K562 (cell line): ENCODE data around the gene RAD1. TPM values are rescaled to one million over a fixed set of nuclear protein-coding genes. Genes with fewer than 3 reads are reported as not detected.

Experiments
- ARHGAP35 ChIP-seq: fragments of 450-650 bp; IDR thresholded peaks from 2 replicates; pipeline ENCODE4 v1.6.1; 2018; ENCODE audit not compliant: partially characterized antibody
- ASH1L ChIP-seq: fragments of 450-650 bp; IDR thresholded peaks from 2 replicates; pipeline ENCODE4 v1.6.1; 2018; ENCODE audit warnings: borderline replicate concordance, mild to moderate bottlenecking, low read depth; ENCODE audit not compliant: partially characterized antibody
- ATF1 ChIP-seq, 2 experiments: fragments of 450-650 bp in 1 of 2; IDR thresholded peaks; 2 replicates each; pipeline ENCODE4 v1.6.1; 2016; ENCODE audit warnings: missing compliant biosample characterization in 1 of 2, missing genetic modification characterization in 1 of 2
- E2F3 ChIP-seq: fragments of 250-450 bp; sonication (Bioruptor Pico); IDR thresholded peaks from 2 replicates; pipeline ENCODE4 v1.4.0; 2020; ENCODE audit warnings: mild to moderate bottlenecking
- EP300 ChIP-seq: IDR thresholded peaks from 2 replicates; pipeline ENCODE4 v1.6.1; 2012; ENCODE audit warnings: low read length, improper control_type of control experiment
- HBP1 ChIP-seq: fragments of 450-650 bp; formaldehyde crosslinking; IDR thresholded peaks from 2 replicates; pipeline ENCODE4 v1.4.0; 2022; ENCODE audit warnings: missing genetic modification characterization
- HMBOX1 ChIP-seq: sonication (generic); IDR thresholded peaks from 2 replicates; pipeline ENCODE4 v1.6.1; 2016
- LCOR ChIP-seq: sonication (generic); formaldehyde crosslinking; IDR thresholded peaks from 2 replicates; pipeline ENCODE4 v1.8.0; 2022; ENCODE audit warnings: mild to moderate bottlenecking, missing genetic modification reagents
- MBD2 ChIP-seq: sonication (generic); IDR thresholded peaks from 2 replicates; pipeline ENCODE4 v1.6.1; 2016; ENCODE audit warnings: low read depth, borderline replicate concordance
- NFYB ChIP-seq: IDR thresholded peaks from 2 replicates; pipeline ENCODE4 v1.6.1; 2011; ENCODE audit warnings: mild to moderate bottlenecking, moderate library complexity; ENCODE audit not compliant: insufficient read length; ENCODE audit errors: extremely low read depth
- PHB2 ChIP-seq: fragments of 450-650 bp; IDR thresholded peaks from 2 replicates; pipeline ENCODE4 v1.6.1; 2017; ENCODE audit warnings: low read depth
- RB1 ChIP-seq: fragments of 450-650 bp; IDR thresholded peaks from 2 replicates; pipeline ENCODE4 v1.6.1; 2017; ENCODE audit warnings: low read depth, mild to moderate bottlenecking
- SMAD2 ChIP-seq: fragments of 150-350 bp; IDR thresholded peaks from 2 replicates; pipeline ENCODE4 v1.6.1; 2014; ENCODE audit warnings: low read depth, mild to moderate bottlenecking, low read length
- STAG1 ChIP-seq: sonication (generic); formaldehyde crosslinking; IDR thresholded peaks from 2 replicates; pipeline ENCODE4 v1.5.0; 2020; ENCODE audit warnings: missing genetic modification reagents, borderline replicate concordance
- TAF7 ChIP-seq: fragments of 450-650 bp; IDR thresholded peaks from 2 replicates; pipeline ENCODE4 v1.6.1; 2016; ENCODE audit warnings: missing genetic modification characterization, missing compliant biosample characterization
- TEAD2 ChIP-seq: fragments of 450-650 bp; IDR thresholded peaks from 2 replicates; pipeline ENCODE4 v1.6.1; 2016; ENCODE audit warnings: missing genetic modification characterization, control low read depth, missing compliant biosample characterization
- ZFP30 ChIP-seq: fragments of 250-450 bp; sonication (Bioruptor Pico); IDR thresholded peaks from 2 replicates; pipeline ENCODE4 v1.8.0; 2022; ENCODE audit warnings: moderate library complexity, mild to moderate bottlenecking, inconsistent platforms, borderline replicate concordance
- ZNF121 ChIP-seq: sonication (generic); formaldehyde crosslinking; conservative IDR thresholded peaks from 2 replicates; pipeline ENCODE4 v1.8.0; 2022; ENCODE audit warnings: missing genetic modification reagents
- ZNF41 ChIP-seq: fragments of 250-450 bp; sonication (Bioruptor Pico); conservative IDR thresholded peaks from 2 replicates; pipeline ENCODE4 v1.4.0; 2020; ENCODE audit warnings: mild to moderate bottlenecking
- ZNF609 ChIP-seq: sonication (generic); formaldehyde crosslinking; IDR thresholded peaks from 2 replicates; pipeline ENCODE4 v1.8.1; 2023; ENCODE audit warnings: missing genetic modification reagents, mild to moderate bottlenecking, borderline replicate concordance
- polyA plus RNA-seq, 8 experiments: library from polyadenylated mRNA; depleted of rRNA in 4 of 8; stranded (reverse) in 5 of 8; unstranded in 3 of 8; fragments of >200 nt; fragmentation: Nextera tagmentation in 2 of 8; fragmentation: Illumina TruSeq in 1 of 8; extraction: Ambion mirVana in 2 of 8; extraction: Trizol in 1 of 8; gene quantifications; 2 replicates each; pipeline versions ENCODE4 v1.2.1 to v1.2.3, GENCODE V29; 2011 to 2014; ENCODE audit warnings: inconsistent platforms in 1 of 8, missing spikeins in 1 of 8
- total RNA-seq, 7 experiments: library from RNA; depleted of rRNA in 6 of 7; stranded (reverse); fragments of >200 nt in 6 of 7; fragmentation: Illumina TruSeq in 2 of 7; extraction: Trizol in 2 of 7; gene quantifications; 2 replicates each; pipeline versions ENCODE4 v1.2.1 to v1.2.3, GENCODE V29; 2011 to 2021; ENCODE audit warnings: low replicate concordance in 1 of 7

RAD1 gene
- total and polyA plus RNA-seq, 9 of the 15 experiments (the other 6 are each of a cell fraction or from before 2014, with no cell fraction given) = 44.5 to 148 (median 60.8) TPM

- TF ChIP-seq ZNF609 (CRISPR knock-in tag) = no peak
- no peak for TF ChIP-seq ZNF41 (CRISPR knock-in tag)
- no peak for TF ChIP-seq ASH1L
- no peak for TF ChIP-seq TEAD2 (tag)
- no peak for TF ChIP-seq ATF1 (CRISPR knock-in tag; IDR thresholded peaks at IDR 0.05)
- TF ChIP-seq ATF1 (tag; IDR thresholded peaks at IDR 0.05) = no peak
- TF ChIP-seq NFYB = no peak
- no peak for TF ChIP-seq EP300
- no peak for TF ChIP-seq ZFP30
- no peak for TF ChIP-seq MBD2
- no peak for TF ChIP-seq ARHGAP35
- TF ChIP-seq LCOR (CRISPR knock-in tag) = no peak
- TF ChIP-seq ZNF121 = no peak
- TF ChIP-seq PHB2 = no peak
- no peak for TF ChIP-seq HBP1 (CRISPR knock-in tag)
- peak; percentile 55; the same call in 1 of the 2 replicates for TF ChIP-seq STAG1 (CRISPR knock-in tag)
- no peak for TF ChIP-seq SMAD2
- no peak for TF ChIP-seq TAF7 (tag)
- no peak for TF ChIP-seq E2F3 (CRISPR knock-in tag)
- TF ChIP-seq HMBOX1 = 0 out of 2 replicates have a peak, but pooled peaks have one; percentile 15
- peak; percentile 28; the same call in 1 of the 2 replicates for TF ChIP-seq RB1
Observed at GRCh38 chr5:34898258-34898895, 16.9 kb downstream of the RAD1 start (continued).
